ENCODE results near the gene MAP2K4. TPM values are rescaled to one million over a fixed set of nuclear protein-coding genes. Genes with fewer than 3 reads are reported as not detected.

Gene MAP2K4
- total RNA-seq, 4 donors from 2014 or later, result 25.2 to 43.0 (median 33.2) TPM

DNA sequence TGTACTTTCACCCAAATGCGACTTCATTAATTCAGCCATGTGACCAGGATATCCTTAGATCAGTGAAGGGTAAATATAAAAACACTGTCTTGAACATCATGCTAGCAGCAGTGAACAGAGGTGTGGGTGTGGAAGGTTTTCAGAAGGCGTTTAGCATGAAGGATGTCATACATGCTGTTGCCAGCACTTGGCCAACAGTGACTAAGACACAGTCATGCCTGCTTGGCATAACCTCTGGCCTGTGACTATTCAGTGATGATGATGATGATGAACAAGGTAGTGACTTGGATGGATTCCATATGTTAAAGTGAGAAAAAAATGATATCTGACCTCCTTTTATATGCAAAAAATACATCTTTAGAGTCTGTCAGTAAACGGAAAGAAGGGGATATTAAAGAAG is 97.9 kb downstream of the MAP2K4 start:
- DNase-seq, result no peak
- TF ChIP-seq POLR2A (IDR thresholded peaks at IDR 0.05), result no peak
- TF ChIP-seq, protein P1, sequence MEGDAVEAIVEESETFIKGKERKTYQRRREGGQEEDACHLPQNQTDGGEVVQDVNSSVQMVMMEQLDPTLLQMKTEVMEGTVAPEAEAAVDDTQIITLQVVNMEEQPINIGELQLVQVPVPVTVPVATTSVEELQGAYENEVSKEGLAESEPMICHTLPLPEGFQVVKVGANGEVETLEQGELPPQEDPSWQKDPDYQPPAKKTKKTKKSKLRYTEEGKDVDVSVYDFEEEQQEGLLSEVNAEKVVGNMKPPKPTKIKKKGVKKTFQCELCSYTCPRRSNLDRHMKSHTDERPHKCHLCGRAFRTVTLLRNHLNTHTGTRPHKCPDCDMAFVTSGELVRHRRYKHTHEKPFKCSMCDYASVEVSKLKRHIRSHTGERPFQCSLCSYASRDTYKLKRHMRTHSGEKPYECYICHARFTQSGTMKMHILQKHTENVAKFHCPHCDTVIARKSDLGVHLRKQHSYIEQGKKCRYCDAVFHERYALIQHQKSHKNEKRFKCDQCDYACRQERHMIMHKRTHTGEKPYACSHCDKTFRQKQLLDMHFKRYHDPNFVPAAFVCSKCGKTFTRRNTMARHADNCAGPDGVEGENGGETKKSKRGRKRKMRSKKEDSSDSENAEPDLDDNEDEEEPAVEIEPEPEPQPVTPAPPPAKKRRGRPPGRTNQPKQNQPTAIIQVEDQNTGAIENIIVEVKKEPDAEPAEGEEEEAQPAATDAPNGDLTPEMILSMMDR (IDR thresholded peaks at IDR 0.05), result no peak
- H3K36me3 ChIP-seq, result peaks cover 0 to 51% (median 0%) of the 10 kb centered on the region in 3 donors
- no peaks in the 10 kb centered on the region for H3K4me1 ChIP-seq
- intact Hi-C loops (cut with DNase I), result no loop called here
- H3K27me3 ChIP-seq, result no peaks in the 10 kb centered on the region
- H3K9me3 ChIP-seq, result no peaks in the 10 kb centered on the region
- no peak overlapping the region for H3K4me3 ChIP-seq
- no peak overlapping the region for H3K27ac ChIP-seq
- WGBS, 2 donors, result 69 to 83% methylated on average over 3 of the region's 3 CpGs

GRCh38 chr17:12122075-12122474 is 101.4 kb downstream of the MAP2K4 start:
- Histone ChIP-seq H3K36me3 (peaks cover 3 to 49% (median 10%) of the 10 kb centered on the region in 3 donors), H3K4me1 (no peaks in the 10 kb centered on the region), H3K27me3 (no peaks in the 10 kb centered on the region), H3K4me3 (no peak overlapping the region), H3K27ac (no peak overlapping the region), H3K9me3 (no peaks in the 10 kb centered on the region)
- 85 to 86% methylated on average over 6 of the region's 6 CpGs for WGBS, 2 donors
- TF ChIP-seq, protein P1 (IDR thresholded peaks at IDR 0.05), result no peak
- TF ChIP-seq POLR2A (IDR thresholded peaks at IDR 0.05), result no peak
- intact Hi-C loops (cut with DNase I), result no loop called here
- DNase-seq, result no peak

GRCh38 chr17:12127177-12127576 is 106.5 kb downstream of the MAP2K4 start:
- TF ChIP-seq, protein P1 (IDR thresholded peaks at IDR 0.05), result no peak
- TF ChIP-seq POLR2A (IDR thresholded peaks at IDR 0.05), result no peak
- Histone ChIP-seq H3K27me3 (no peaks in the 10 kb centered on the region), H3K4me3 (no peak overlapping the region), H3K27ac (no peak overlapping the region), H3K9me3 (no peaks in the 10 kb centered on the region), H3K36me3 (peaks cover 6 to 83% (median 10%) of the 10 kb centered on the region in 3 donors), H3K4me1 (no peaks in the 10 kb centered on the region)
- DNase-seq, result no peak
- WGBS, 2 donors, result 72 to 82% methylated on average over 2 of the region's 2 CpGs
- intact Hi-C loops (cut with DNase I), result no loop called here

DNA sequence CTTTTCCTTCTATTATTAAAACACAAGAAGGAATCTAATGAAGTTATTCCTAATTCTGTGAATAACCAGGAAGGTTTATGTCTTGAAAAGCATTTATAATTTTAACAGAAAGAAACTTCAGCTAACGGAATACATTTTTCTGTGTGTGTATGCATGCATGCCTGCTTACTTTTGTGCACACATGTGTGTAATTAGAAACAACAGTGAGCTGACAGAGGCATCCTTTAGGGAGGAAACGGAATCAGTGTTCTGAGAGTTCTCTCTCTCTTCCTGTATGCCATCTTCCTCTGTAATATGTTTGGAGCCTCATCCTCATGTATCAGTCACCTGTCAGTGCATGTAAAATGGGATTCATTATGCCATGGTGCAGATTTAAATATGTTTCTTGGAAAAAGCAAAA is 107.0 kb downstream of the MAP2K4 start:
- Histone ChIP-seq H3K27ac (no peak overlapping the region), H3K36me3 (peaks cover 6 to 88% (median 10%) of the 10 kb centered on the region in 3 donors), H3K4me3 (no peak overlapping the region), H3K9me3 (no peaks in the 10 kb centered on the region), H3K27me3 (no peaks in the 10 kb centered on the region), H3K4me1 (no peaks in the 10 kb centered on the region)
- DNase-seq, result no peak
- 46 to 93% methylated on average over 2 of the region's 2 CpGs for WGBS, 2 donors
- TF ChIP-seq, protein P1 (IDR thresholded peaks at IDR 0.05), result no peak
- no peak for TF ChIP-seq POLR2A (IDR thresholded peaks at IDR 0.05)
- intact Hi-C loops (cut with DNase I), result no loop called here

- no peak for TF ChIP-seq POLR2A (IDR thresholded peaks at IDR 0.05)
- TF ChIP-seq, protein P1 (IDR thresholded peaks at IDR 0.05), result no peak
- H3K27ac ChIP-seq, result no peak overlapping the region
- DNase-seq, result no peak
- H3K4me3 ChIP-seq, result no peak overlapping the region
- peaks cover 6 to 100% (median 10%) of the 10 kb centered on the region in 3 donors for H3K36me3 ChIP-seq
- no peaks in the 10 kb centered on the region for H3K27me3 ChIP-seq
- intact Hi-C loops (cut with DNase I), result no loop called here
- H3K4me1 ChIP-seq, result no peaks in the 10 kb centered on the region
- WGBS, 2 donors, result 97 to 98% methylated on average over 7 of the region's 7 CpGs
- no peaks in the 10 kb centered on the region for H3K9me3 ChIP-seq
Measured at GRCh38 chr17:12128946-12129345, 108.3 kb downstream of the MAP2K4 start.
